PC-3 (cell line): Measurements from ENCODE around the gene CENPC.

ENCODE experiments used
- CTCF ChIP-seq: fragments of 300-600 bp; sonication (generic); conservative IDR thresholded peaks from 2 replicates; pipeline ENCODE4 v1.5.1; 2017; ENCODE audit warnings: antibody characterized with exemption, low read depth, mild to moderate bottlenecking, low read length
- EZH2 ChIP-seq: fragments of 300-600 bp; sonication (generic); IDR thresholded peaks from one replicate; pipeline ENCODE4 v1.6.1; 2017; ENCODE audit warnings: antibody characterized with exemption, mild to moderate bottlenecking, low read length; ENCODE audit not compliant: unreplicated experiment

GRCh38 chr4:67576059-67576466 lies 30.8 kb upstream of the CENPC start:
- TF ChIP-seq CTCF, result no peak
- no peak for TF ChIP-seq EZH2
